K562 (cell line): ENCODE results near the gene NEURL1. TPM values are rescaled to one million over a fixed set of nuclear protein-coding genes. Genes with fewer than 3 reads are reported as not detected.

ENCODE experiments used
- ATAC-seq: fragments of 200-7000 bp; cut with Tn5 transposase; 3 replicates; pipeline ENCODE4 v1.9.1; 2020; ENCODE audit warnings: moderate library complexity
- BruUV-seq: library from RNA; stranded (reverse); fragments of 400-500 nt; replicated peaks from 2 replicates; lab custom pipeline; 2021; lab: Mats Ljungman, UMichigan
- CTCF ChIA-PET: fragments of 300-600 bp; formaldehyde crosslinking; extraction: SDS; loops from one replicate; lab custom pipeline; 2021; ENCODE audit warnings: low intra/inter-chr PET ratio; lab: Yijun Ruan, JAX
- POLR2A ChIA-PET: fragments of 300-600, 350-650 bp; sonication (Branson Sonifier 250); formaldehyde crosslinking; extraction: SDS; loops from one replicate; lab custom pipeline; 2021; ENCODE audit warnings: antibody characterized with exemption, inconsistent platforms; lab: Yijun Ruan, JAX
- DNase-seq, 4 experiments: peaks; one replicate each; pipeline versions ENCODE4 v3.0.0 to v3.0.0-alpha.2; 2011 to 2018; ENCODE audit warnings: low spot score in 3 of 4, mixed read lengths in 3 of 4; ENCODE audit errors: extremely low read depth in 1 of 4
- FAIRE-seq: peaks from 2 replicates; lab custom pipeline; 2011; peaks lifted over from hg19 to GRCh38; lab: Jason Lieb, UNC
- H2AFZ ChIP-seq: 2 replicates; pipeline ENCODE4 v1.6.0; 2011; ENCODE audit warnings: low read depth, low read length, control low read depth, inconsistent platforms
- H3K27ac ChIP-seq: fragments of 200-600 bp; 3 replicates; pipeline ENCODE4 v1.8.0; 2011; ENCODE audit warnings: low read depth, mild to moderate bottlenecking, control low read depth, inconsistent platforms, low read length, moderate library complexity, mixed read lengths; ENCODE audit errors: extremely low read depth
- H3K27me3 ChIP-seq, 2 experiments: fragments of 300-600 bp in 1 of 2; 2 replicates in 1 of 2; 3 replicates in 1 of 2; pipeline versions ENCODE4 v1.6.0 to v1.8.0; 2011; ENCODE audit warnings: inconsistent platforms in 2 of 2, low read length in 2 of 2, mild to moderate bottlenecking in 1 of 2, mixed read lengths in 1 of 2, moderate library complexity in 1 of 2; ENCODE audit not compliant: control insufficient read depth in 2 of 2, insufficient read depth in 2 of 2
- H3K36me3 ChIP-seq: fragments of 300-600 bp; 3 replicates; pipeline ENCODE4 v1.8.0; 2011; ENCODE audit warnings: mild to moderate bottlenecking, low read length, inconsistent platforms; ENCODE audit not compliant: control insufficient read depth, insufficient read depth
- H3K4me1 ChIP-seq, 2 experiments: fragments of 200-600 bp in 1 of 2; replicated peaks in 1 of 2; 2 replicates in 1 of 2; 3 replicates in 1 of 2; pipeline versions ENCODE4 v1.5.1 to v1.8.0; 2011; ENCODE audit warnings: inconsistent platforms in 2 of 2, low read length in 2 of 2, mild to moderate bottlenecking in 1 of 2, mixed read lengths in 1 of 2, moderate library complexity in 1 of 2; ENCODE audit not compliant: control insufficient read depth in 2 of 2, insufficient read depth in 2 of 2
- H3K4me2 ChIP-seq: 2 replicates; pipeline ENCODE4 v1.6.1; 2011; ENCODE audit warnings: low read length, control low read depth, inconsistent platforms, mixed read lengths; ENCODE audit not compliant: insufficient read depth
- H3K4me3 ChIP-seq: fragments of 200-600 bp; sonication (generic), shearing (Covaris generic); 2 replicates; pipeline ENCODE4 v1.5.1; 2016; ENCODE audit warnings: control low read depth, inconsistent platforms
- H3K79me2 ChIP-seq: fragments of 200-600 bp; 3 replicates; pipeline ENCODE4 v1.8.0; 2011; ENCODE audit warnings: low read length, inconsistent platforms; ENCODE audit not compliant: control insufficient read depth, insufficient read depth
- H3K9ac ChIP-seq, 2 experiments: 2 replicates each; pipeline versions ENCODE4 v1.6.0 to v1.6.1; 2011; ENCODE audit warnings: low read depth in 2 of 2, low read length in 2 of 2, control low read depth in 1 of 2, inconsistent platforms in 1 of 2, mild to moderate bottlenecking in 1 of 2, mixed read lengths in 1 of 2; ENCODE audit not compliant: insufficient read depth in 1 of 2
- H3K9me1 ChIP-seq: one replicate; pipeline ENCODE4 v1.6.0; 2011; ENCODE audit warnings: inconsistent platforms, mild to moderate bottlenecking, low read length, moderate library complexity; ENCODE audit not compliant: control insufficient read depth, insufficient read depth
- H3K9me3 ChIP-seq: replicated peaks from 2 replicates; pipeline ENCODE4 v1.5.1; 2011; ENCODE audit warnings: low read depth, low read length, inconsistent platforms; ENCODE audit not compliant: control insufficient read depth, insufficient read depth
- H4K20me1 ChIP-seq: replicated peaks from 2 replicates; pipeline ENCODE4 v1.6.1; 2011; ENCODE audit warnings: low read length, inconsistent platforms, mixed read lengths; ENCODE audit not compliant: control insufficient read depth, insufficient read depth
- ARNT ChIP-seq, 2 experiments: fragments of 450-650 bp; IDR thresholded peaks; 2 replicates each; pipeline ENCODE4 v1.6.1; 2016; ENCODE audit warnings: mild to moderate bottlenecking in 1 of 2
- EGR1 ChIP-seq: fragments of 450-650 bp; conservative IDR thresholded peaks from 2 replicates; pipeline ENCODE4 v1.6.1; 2017; ENCODE audit warnings: mild to moderate bottlenecking
- NUFIP1 ChIP-seq: fragments of 450-650 bp; IDR thresholded peaks from 2 replicates; pipeline ENCODE4 v1.6.1; 2018; ENCODE audit not compliant: partially characterized antibody
- ZNF785 ChIP-seq: fragments of 250-450 bp; sonication (Bioruptor Pico); IDR thresholded peaks from 2 replicates; pipeline ENCODE4 v1.4.0; 2020; ENCODE audit warnings: mild to moderate bottlenecking
- WGBS: fragments of 100-300 bp; shearing (Covaris generic); methylation state at CpG from one replicate; pipeline ENCODE4 v1.1.6; 2016; ENCODE audit warnings: low coverage, mixed read lengths; ENCODE audit not compliant: insufficient coverage; ENCODE audit errors: missing lambda C conversion rate; 5-methylcytosine and 5-hydroxymethylcytosine counted together
- in situ Hi-C: fragments of 300-500 bp; cut with MboI; formaldehyde crosslinking; loops from 4 replicates; pipeline ENCODE4 v1.15.0; 2018; ENCODE audit warnings: inconsistent platforms, mixed read lengths
- intact Hi-C: fragments of 100-400 bp; cut with micrococcal nuclease; formaldehyde crosslinking; loops from 2 replicates; pipeline ENCODE4 v1.14.2; 2022
- polyA plus RNA-seq, 8 experiments: library from polyadenylated mRNA; depleted of rRNA in 4 of 8; stranded (reverse) in 5 of 8; unstranded in 3 of 8; fragments of >200 nt; fragmentation: Nextera tagmentation in 2 of 8; fragmentation: Illumina TruSeq in 1 of 8; extraction: Ambion mirVana in 2 of 8; extraction: Trizol in 1 of 8; gene quantifications; 2 replicates each; pipeline versions ENCODE4 v1.2.1 to v1.2.3, GENCODE V29; 2011 to 2014; ENCODE audit warnings: inconsistent platforms in 1 of 8, missing spikeins in 1 of 8
- total RNA-seq, 7 experiments: library from RNA; depleted of rRNA in 6 of 7; stranded (reverse); fragments of >200 nt in 6 of 7; fragmentation: Illumina TruSeq in 2 of 7; extraction: Trizol in 2 of 7; gene quantifications; 2 replicates each; pipeline versions ENCODE4 v1.2.1 to v1.2.3, GENCODE V29; 2011 to 2021; ENCODE audit warnings: low replicate concordance in 1 of 7

NEURL1 gene
- total and polyA plus RNA-seq, 9 of the 15 experiments (the other 6 are each of a cell fraction or from before 2014, with no cell fraction given): 0.01 to 0.45 (median 0.16) TPM; not detected in 5

DNA sequence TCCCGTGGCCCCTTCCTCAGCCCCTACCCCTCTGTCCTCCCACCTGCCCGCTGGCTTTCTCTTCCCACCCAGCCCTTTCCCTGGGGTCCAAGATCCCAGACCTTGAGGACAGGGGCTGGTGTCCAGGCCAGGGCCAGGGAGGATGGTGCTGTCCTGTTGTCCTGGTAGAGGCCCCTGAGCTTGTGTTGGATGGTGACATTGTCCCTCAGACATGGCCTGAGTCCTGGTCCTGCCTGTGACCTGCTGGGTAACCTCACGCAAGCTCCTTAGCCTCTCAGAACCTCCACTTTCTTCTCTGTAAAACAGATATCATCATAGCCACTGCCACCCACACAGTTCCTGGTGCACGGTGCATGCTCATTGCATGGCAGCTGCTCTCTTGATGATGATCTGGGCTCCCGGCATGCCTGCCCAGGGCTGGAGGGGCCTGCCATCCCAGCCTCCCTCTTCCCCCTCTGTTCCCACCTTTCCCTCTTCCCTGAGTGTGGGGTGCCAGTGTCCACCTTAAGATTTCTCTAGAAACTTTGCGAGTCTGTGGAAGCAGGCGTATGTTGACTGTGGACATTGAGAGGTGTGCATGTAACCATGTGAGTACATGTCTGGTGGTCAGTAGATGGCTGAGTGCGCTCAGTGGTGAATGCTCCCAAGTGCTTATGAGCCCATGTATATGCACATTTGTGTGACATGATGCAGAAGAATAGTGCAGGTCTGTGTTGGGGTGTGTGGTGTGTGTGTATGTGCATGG, 60.4 kb downstream of the NEURL1 start:
- POLR2A ChIA-PET: no interaction called here

More for the DNA sequence above, 60.4 kb downstream of the NEURL1 start:
- Histone ChIP-seq H3K27me3 (peaks cover 5 to 49% of the 10 kb centered on the region in 2 experiments; a peak in 4 of 5 replicates), H3K9me3 (no peaks in the 10 kb centered on the region), H3K36me3 (no peaks in the 10 kb centered on the region), H4K20me1 (peaks cover 4% of the 10 kb centered on the region; the same call in 1 of the 2 replicates), H3K9ac (no peak overlapping the region), H3K9me1 (no peaks in the 10 kb centered on the region), H3K27ac (no peak overlapping the region), H3K4me1 (peaks cover 0 to 13% of the 10 kb centered on the region in 2 experiments; a peak in 3 of 5 replicates), H3K4me3 (no peak overlapping the region), H3K4me2 (no peak overlapping the region), H2AFZ (no peak overlapping the region), H3K79me2 (no peaks in the 10 kb centered on the region)
- FAIRE-seq (no peak), DNase-seq (no peak), ATAC-seq (no peak)
- intact Hi-C loops (no loop called here), in situ Hi-C loops (no loop called here)
- WGBS: 13% methylated on average over 6 of the region's 8 CpGs
- TF ChIP-seq EGR1: peak; percentile 46; the same call in 1 of the 2 replicates
- no peak for TF ChIP-seq ARNT (IDR thresholded peaks at IDR 0.05)
- TF ChIP-seq NUFIP1: no peak
- no peak for TF ChIP-seq ZNF785 (CRISPR knock-in tag)
- BruUV-seq: no TSS peak
- CTCF ChIA-PET: no interaction called here
